ENCODE results near the gene CSF2. TPM values are rescaled to one million over a fixed set of nuclear protein-coding genes. Genes with fewer than 3 reads are reported as not detected.

CSF2 gene
- total and polyA plus RNA-seq, 4 donors, result 0.37 to 16.8 (median 8.2) TPM

GRCh38 chr5:132095077-132095410, 21.5 kb downstream of the CSF2 start:
- no peaks in the 10 kb centered on the region for H3K36me3 ChIP-seq (ENCODE audit: control insufficient read depth in 4 of 4, insufficient read depth in 4 of 4, low read length in 4 of 4)
- no peak for ATAC-seq (ENCODE audit: insufficient read depth, low FRiP score)
- WGBS, 2 donors, result 63 to 82% methylated on average over 2 of the region's 2 CpGs
- no peaks in the 10 kb centered on the region for H3K9me3 ChIP-seq (ENCODE audit: control insufficient read depth in 4 of 4, insufficient read depth in 3 of 4, low read length in 3 of 4)
- TF ChIP-seq CTCF (IDR thresholded peaks at IDR 0.05; ENCODE audit: control extremely low read depth, extremely low read depth), result no peak
- no peak overlapping the region for H3K27ac ChIP-seq (ENCODE audit: low read depth in 1 of 2, low read length in 1 of 2)
- no peak overlapping the region for H3K4me3 ChIP-seq
- no peak for DNase-seq
- no peaks in the 10 kb centered on the region for H3K27me3 ChIP-seq (ENCODE audit: control insufficient read depth in 3 of 3, insufficient read depth in 3 of 3, low read length in 2 of 3)
- peaks cover 0 to 5% (median 0%) of the 10 kb centered on the region in 5 donors for H3K4me1 ChIP-seq (ENCODE audit: control insufficient read depth in 5 of 5, insufficient read depth in 5 of 5, low read length in 5 of 5)
- no peak overlapping the region for H3K9ac ChIP-seq (ENCODE audit: insufficient read depth in 1 of 2, low read length in 2 of 2)

GRCh38 chr5:132095424-132095972, 21.9 kb downstream of the CSF2 start:
- Histone ChIP-seq H3K4me3 (no peak overlapping the region), H3K27ac (ENCODE audit: low read depth in 1 of 2, low read length in 1 of 2) (no peak overlapping the region), H3K27me3 (ENCODE audit: control insufficient read depth in 3 of 3, insufficient read depth in 3 of 3, low read length in 2 of 3) (no peaks in the 10 kb centered on the region), H3K4me1 (ENCODE audit: control insufficient read depth in 5 of 5, insufficient read depth in 5 of 5, low read length in 5 of 5) (peaks cover 0 to 5% (median 0%) of the 10 kb centered on the region in 5 donors), H3K9ac (ENCODE audit: insufficient read depth in 1 of 2, low read length in 2 of 2) (no peak overlapping the region), H3K36me3 (ENCODE audit: control insufficient read depth in 4 of 4, insufficient read depth in 4 of 4, low read length in 4 of 4) (no peaks in the 10 kb centered on the region), H3K9me3 (ENCODE audit: control insufficient read depth in 4 of 4, insufficient read depth in 3 of 4, low read length in 3 of 4) (no peaks in the 10 kb centered on the region)
- no peak for TF ChIP-seq CTCF (IDR thresholded peaks at IDR 0.05; ENCODE audit: control extremely low read depth, extremely low read depth)
- no peak for ATAC-seq (ENCODE audit: insufficient read depth, low FRiP score)
- 46 to 48% methylated on average over 6 of the region's 6 CpGs for WGBS, 2 donors
- DNase-seq, result no peak

- Histone ChIP-seq H3K27ac (ENCODE audit: low read depth in 1 of 2, low read length in 1 of 2) (no peak overlapping the region), H3K4me3 (no peak overlapping the region), H3K9me3 (ENCODE audit: control insufficient read depth in 4 of 4, insufficient read depth in 3 of 4, low read length in 3 of 4) (no peaks in the 10 kb centered on the region), H3K4me1 (ENCODE audit: control insufficient read depth in 5 of 5, insufficient read depth in 5 of 5, low read length in 5 of 5) (peaks cover 0 to 5% (median 0%) of the 10 kb centered on the region in 5 donors), H3K27me3 (ENCODE audit: control insufficient read depth in 3 of 3, insufficient read depth in 3 of 3, low read length in 2 of 3) (no peaks in the 10 kb centered on the region), H3K9ac (ENCODE audit: insufficient read depth in 1 of 2, low read length in 2 of 2) (no peak overlapping the region), H3K36me3 (ENCODE audit: control insufficient read depth in 4 of 4, insufficient read depth in 4 of 4, low read length in 4 of 4) (no peaks in the 10 kb centered on the region)
- TF ChIP-seq CTCF (IDR thresholded peaks at IDR 0.05; ENCODE audit: control extremely low read depth, extremely low read depth), result no peak
- DNase-seq (no peak), ATAC-seq (ENCODE audit: insufficient read depth, low FRiP score) (no peak)
- WGBS, 2 donors, result 90 to 98% methylated on average over 3 of the region's 3 CpGs
Measured at GRCh38 chr5:132096904-132097303, 23.3 kb downstream of the CSF2 start.

GRCh38 chr5:132098151-132098594, 24.6 kb downstream of the CSF2 start:
- ATAC-seq (ENCODE audit: insufficient read depth, low FRiP score) (no peak), DNase-seq (no peak)
- Histone ChIP-seq H3K27ac (ENCODE audit: low read depth in 1 of 2, low read length in 1 of 2) (no peak overlapping the region), H3K27me3 (ENCODE audit: control insufficient read depth in 3 of 3, insufficient read depth in 3 of 3, low read length in 2 of 3) (no peaks in the 10 kb centered on the region), H3K4me1 (ENCODE audit: control insufficient read depth in 5 of 5, insufficient read depth in 5 of 5, low read length in 5 of 5) (peaks cover 0 to 9% (median 0%) of the 10 kb centered on the region in 5 donors), H3K9ac (ENCODE audit: insufficient read depth in 1 of 2, low read length in 2 of 2) (no peak overlapping the region), H3K4me3 (no peak overlapping the region), H3K9me3 (ENCODE audit: control insufficient read depth in 4 of 4, insufficient read depth in 3 of 4, low read length in 3 of 4) (no peaks in the 10 kb centered on the region), H3K36me3 (ENCODE audit: control insufficient read depth in 4 of 4, insufficient read depth in 4 of 4, low read length in 4 of 4) (no peaks in the 10 kb centered on the region)
- TF ChIP-seq CTCF (IDR thresholded peaks at IDR 0.05; ENCODE audit: control extremely low read depth, extremely low read depth), result no peak
- 55 to 64% methylated on average over 5 of the region's 5 CpGs for WGBS, 2 donors

Measured in lung (tissue), 12 donors.